ENCODE measurements around the gene TTC17. TPM values are rescaled to one million over a fixed set of nuclear protein-coding genes. Genes with fewer than 3 reads are reported as not detected.

TTC17 gene
- total and polyA plus RNA-seq, 4 donors = 18.9 to 88.6 (median 43.5) TPM

- Histone ChIP-seq H3K27me3 (ENCODE audit: control insufficient read depth in 4 of 4, insufficient read depth in 4 of 4, low read length in 3 of 4) (no peaks in the 10 kb centered on the region), H3K4me3 (ENCODE audit: low read depth in 1 of 3, low read length in 3 of 3) (no peak overlapping the region), H3K9ac (ENCODE audit: low read depth in 1 of 2, low read length in 2 of 2) (no peak overlapping the region), H3K4me1 (ENCODE audit: control insufficient read depth in 4 of 4, insufficient read depth in 4 of 4, low read length in 3 of 4) (peaks cover 0 to 21% (median 3%) of the 10 kb centered on the region in 4 donors), H3K36me3 (ENCODE audit: control insufficient read depth in 4 of 4, insufficient read depth in 3 of 4, low read depth in 1 of 4, low read length in 3 of 4) (peaks cover 6 to 42% (median 30%) of the 10 kb centered on the region in 4 donors), H3K9me3 (ENCODE audit: control insufficient read depth in 4 of 4, low read length in 3 of 4) (no peaks in the 10 kb centered on the region), H3K27ac (ENCODE audit: low read depth in 1 of 2, low read length in 2 of 2) (no peak overlapping the region)
- DNase-seq (ENCODE audit: low spot score) = no peak
- 98% methylated on average over 2 of the region's 2 CpGs for WGBS
- TF ChIP-seq ZBTB33 (IDR thresholded peaks at IDR 0.05) (no peak), HNF4G (IDR thresholded peaks at IDR 0.05) (no peak), RAD21 (IDR thresholded peaks at IDR 0.05) (no peak), FOXA2 (IDR thresholded peaks at IDR 0.05) (no peak), REST (IDR thresholded peaks at IDR 0.05) (no peak), NR2F2 (IDR thresholded peaks at IDR 0.05) (no peak), GABPA (IDR thresholded peaks at IDR 0.05 in 1 of 2, conservative IDR thresholded peaks at IDR 0.05 in 1 of 2) (no peak), HNF4A (conservative IDR thresholded peaks at IDR 0.05) (no peak), MAX (IDR thresholded peaks at IDR 0.05) (no peak), TAF1 (conservative IDR thresholded peaks at IDR 0.05) (no peak), EGR1 (IDR thresholded peaks at IDR 0.05; ENCODE audit: low read depth in 2 of 2) (no peak), ATF3 (IDR thresholded peaks at IDR 0.05) (no peak), SP1 (IDR thresholded peaks at IDR 0.05) (no peak), FOXA1 (IDR thresholded peaks at IDR 0.05) (no peak), YY1 (IDR thresholded peaks at IDR 0.05) (no peak), RXRA (IDR thresholded peaks at IDR 0.05) (no peak), CTCF (IDR thresholded peaks at IDR 0.05; ENCODE audit: low read depth, low read length, missing input control) (no peak), JUND (IDR thresholded peaks at IDR 0.05) (no peak)
Measured at GRCh38 chr11:43399983-43400630, 41.4 kb downstream of the TTC17 start.

Data from liver (tissue), 9 donors.